ENCODE measurements around the gene KIRREL3.

DNA sequence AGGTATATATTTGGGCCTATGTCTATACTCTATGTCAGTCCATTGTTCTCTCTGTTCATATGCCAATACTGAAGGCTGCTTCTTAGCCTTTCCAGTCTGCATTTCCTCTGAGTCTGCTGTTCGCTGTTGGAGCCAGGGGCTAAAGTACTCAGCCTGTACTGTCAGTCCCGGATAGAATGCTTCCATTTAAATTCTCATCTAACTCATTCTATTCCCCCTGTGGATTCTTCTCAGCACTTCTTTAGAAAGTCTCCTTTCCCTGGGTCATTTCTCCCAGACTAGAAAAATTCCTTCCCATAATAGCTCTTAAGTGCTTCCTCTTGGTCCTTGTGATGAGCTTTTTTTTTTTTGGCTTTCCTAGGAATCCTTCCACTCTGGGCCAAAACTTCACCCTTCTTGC lies 293.1 kb downstream of the KIRREL3 start:
- TF ChIP-seq, protein P1, sequence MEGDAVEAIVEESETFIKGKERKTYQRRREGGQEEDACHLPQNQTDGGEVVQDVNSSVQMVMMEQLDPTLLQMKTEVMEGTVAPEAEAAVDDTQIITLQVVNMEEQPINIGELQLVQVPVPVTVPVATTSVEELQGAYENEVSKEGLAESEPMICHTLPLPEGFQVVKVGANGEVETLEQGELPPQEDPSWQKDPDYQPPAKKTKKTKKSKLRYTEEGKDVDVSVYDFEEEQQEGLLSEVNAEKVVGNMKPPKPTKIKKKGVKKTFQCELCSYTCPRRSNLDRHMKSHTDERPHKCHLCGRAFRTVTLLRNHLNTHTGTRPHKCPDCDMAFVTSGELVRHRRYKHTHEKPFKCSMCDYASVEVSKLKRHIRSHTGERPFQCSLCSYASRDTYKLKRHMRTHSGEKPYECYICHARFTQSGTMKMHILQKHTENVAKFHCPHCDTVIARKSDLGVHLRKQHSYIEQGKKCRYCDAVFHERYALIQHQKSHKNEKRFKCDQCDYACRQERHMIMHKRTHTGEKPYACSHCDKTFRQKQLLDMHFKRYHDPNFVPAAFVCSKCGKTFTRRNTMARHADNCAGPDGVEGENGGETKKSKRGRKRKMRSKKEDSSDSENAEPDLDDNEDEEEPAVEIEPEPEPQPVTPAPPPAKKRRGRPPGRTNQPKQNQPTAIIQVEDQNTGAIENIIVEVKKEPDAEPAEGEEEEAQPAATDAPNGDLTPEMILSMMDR (conservative IDR thresholded peaks at IDR 0.05; ENCODE audit: low read depth, low read length), result no peak
- no peak for TF ChIP-seq MAFK (IDR thresholded peaks at IDR 0.05; ENCODE audit: low read depth, low read length)
- no peak for TF ChIP-seq SMC3 (IDR thresholded peaks at IDR 0.05; ENCODE audit: low read depth, low read length)
- no peak for TF ChIP-seq CHD1 (IDR thresholded peaks at IDR 0.05; ENCODE audit: low read depth, low read length)
- TF ChIP-seq RFX5 (IDR thresholded peaks at IDR 0.05; ENCODE audit: low read depth, low read length), result no peak
- TF ChIP-seq MXI1 (IDR thresholded peaks at IDR 0.05; ENCODE audit: borderline replicate concordance, low read depth, low read length), result no peak
- no peak for TF ChIP-seq POLR2A (IDR thresholded peaks at IDR 0.05; ENCODE audit: low read depth, low read length)
- TF ChIP-seq BHLHE40 (IDR thresholded peaks at IDR 0.05; ENCODE audit: low read depth, low read length), result no peak

Data from IMR-90 (cell line).